ENCODE data around the gene ZER1. TPM values are rescaled to one million over a fixed set of nuclear protein-coding genes. Genes with fewer than 3 reads are reported as not detected.

The ZER1 gene
- total RNA-seq, 3 donors from 2014 or later (not counting 1 experiment from before 2014, with no cell fraction given): 35.0 to 37.4 (median 35.2) TPM

DNA sequence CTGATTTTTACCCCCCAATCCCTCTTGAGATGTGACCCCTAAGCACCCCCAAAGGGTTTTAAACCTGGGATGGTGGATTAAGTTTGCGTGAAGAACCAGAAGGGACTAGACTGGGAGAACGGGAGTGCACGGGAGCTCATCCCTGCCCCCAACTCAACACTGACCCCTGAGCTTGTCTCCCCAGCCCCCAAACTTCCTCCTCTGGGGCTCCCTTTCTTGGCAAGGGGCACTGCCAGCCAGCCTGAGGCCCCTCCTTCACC lies 87.7 kb downstream of the ZER1 start:
- peak overlapping the region; percentile 92 for H3K27ac ChIP-seq (ENCODE audit: low read length)
- H3K4me3 ChIP-seq (ENCODE audit: low read length): peak overlapping the region; percentile 80
- no peaks in the 10 kb centered on the region for H3K27me3 ChIP-seq (ENCODE audit: control insufficient read depth, insufficient read depth, low read length)
- Mint-ChIP-seq H3K27ac (peak overlapping the region; percentile 96 to 99), H3K4me3 (peak overlapping the region; percentile 94), H3K27me3 (ENCODE audit: low read depth in 2 of 2) (no peaks in the 10 kb centered on the region), H3K4me1 (peaks cover 44 to 51% of the 10 kb centered on the region in 2 donors), H3K9me3 (no peaks in the 10 kb centered on the region), H3K36me3 (no peaks in the 10 kb centered on the region)
- intact Hi-C loops (cut with micrococcal nuclease): no loop called here
- H3K4me1 ChIP-seq (ENCODE audit: control insufficient read depth, insufficient read depth, low read length): peaks cover 64% of the 10 kb centered on the region
- DNase-seq (no peak), ATAC-seq (no peak)
- TF ChIP-seq, protein P1, sequence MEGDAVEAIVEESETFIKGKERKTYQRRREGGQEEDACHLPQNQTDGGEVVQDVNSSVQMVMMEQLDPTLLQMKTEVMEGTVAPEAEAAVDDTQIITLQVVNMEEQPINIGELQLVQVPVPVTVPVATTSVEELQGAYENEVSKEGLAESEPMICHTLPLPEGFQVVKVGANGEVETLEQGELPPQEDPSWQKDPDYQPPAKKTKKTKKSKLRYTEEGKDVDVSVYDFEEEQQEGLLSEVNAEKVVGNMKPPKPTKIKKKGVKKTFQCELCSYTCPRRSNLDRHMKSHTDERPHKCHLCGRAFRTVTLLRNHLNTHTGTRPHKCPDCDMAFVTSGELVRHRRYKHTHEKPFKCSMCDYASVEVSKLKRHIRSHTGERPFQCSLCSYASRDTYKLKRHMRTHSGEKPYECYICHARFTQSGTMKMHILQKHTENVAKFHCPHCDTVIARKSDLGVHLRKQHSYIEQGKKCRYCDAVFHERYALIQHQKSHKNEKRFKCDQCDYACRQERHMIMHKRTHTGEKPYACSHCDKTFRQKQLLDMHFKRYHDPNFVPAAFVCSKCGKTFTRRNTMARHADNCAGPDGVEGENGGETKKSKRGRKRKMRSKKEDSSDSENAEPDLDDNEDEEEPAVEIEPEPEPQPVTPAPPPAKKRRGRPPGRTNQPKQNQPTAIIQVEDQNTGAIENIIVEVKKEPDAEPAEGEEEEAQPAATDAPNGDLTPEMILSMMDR (IDR thresholded peaks at IDR 0.05): no peak
- WGBS (ENCODE audit: insufficient coverage): 0% methylated on average over 2 of the region's 3 CpGs
- H3K36me3 ChIP-seq (ENCODE audit: control insufficient read depth, insufficient read depth, low read length): no peaks in the 10 kb centered on the region
- no peaks in the 10 kb centered on the region for H3K9me3 ChIP-seq (ENCODE audit: control insufficient read depth, insufficient read depth, low read length)

DNA sequence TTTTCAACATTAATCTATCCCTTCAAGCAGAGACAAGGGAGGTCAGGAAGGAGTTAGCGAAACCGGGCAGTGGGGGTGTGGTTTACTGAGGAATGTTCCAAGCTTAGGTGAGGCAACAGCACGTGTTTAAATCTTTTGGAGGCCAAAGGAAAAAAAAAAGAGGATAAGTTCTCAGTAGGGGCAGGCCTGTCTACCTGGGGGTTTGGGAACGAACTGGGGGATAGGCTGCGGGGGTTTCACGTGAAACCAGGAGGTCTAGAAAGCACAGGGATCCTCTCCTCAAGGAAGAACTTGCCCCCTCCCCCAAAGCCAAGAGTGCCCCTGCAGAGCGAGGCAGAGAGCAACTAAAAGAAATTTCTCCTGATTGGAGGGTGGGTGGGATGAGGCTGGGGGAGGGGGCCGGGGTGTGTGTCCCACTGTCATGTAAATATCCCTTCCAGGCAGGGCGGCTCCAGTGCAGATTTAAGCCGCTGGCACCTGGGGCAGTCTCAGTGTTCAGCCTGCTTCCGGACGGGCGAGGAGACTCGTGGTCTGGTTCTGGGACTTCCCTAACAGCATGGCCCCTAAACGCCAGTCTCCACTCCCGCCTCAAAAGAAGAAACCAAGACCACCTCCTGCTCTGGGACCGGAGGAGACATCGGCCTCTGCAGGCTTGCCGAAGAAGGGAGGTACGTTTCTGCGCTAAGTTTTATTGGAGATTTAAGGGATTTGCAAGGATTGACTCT lies 88.2 kb downstream of the ZER1 start:
- Mint-ChIP-seq H3K9me3 (no peaks in the 10 kb centered on the region), H3K4me3 (peak overlapping the region; percentile 94), H3K36me3 (no peaks in the 10 kb centered on the region), H3K4me1 (peaks cover 42 to 51% of the 10 kb centered on the region in 2 donors), H3K27ac (peak overlapping the region; percentile 96 to 99), H3K27me3 (ENCODE audit: low read depth in 2 of 2) (no peaks in the 10 kb centered on the region)
- TF ChIP-seq, protein P1 (IDR thresholded peaks at IDR 0.05): no peak
- Histone ChIP-seq H3K27me3 (ENCODE audit: control insufficient read depth, insufficient read depth, low read length) (no peaks in the 10 kb centered on the region), H3K4me3 (ENCODE audit: low read length) (peak overlapping the region; percentile 80), H3K9me3 (ENCODE audit: control insufficient read depth, insufficient read depth, low read length) (no peaks in the 10 kb centered on the region), H3K4me1 (ENCODE audit: control insufficient read depth, insufficient read depth, low read length) (peaks cover 62% of the 10 kb centered on the region), H3K36me3 (ENCODE audit: control insufficient read depth, insufficient read depth, low read length) (no peaks in the 10 kb centered on the region), H3K27ac (ENCODE audit: low read length) (peak overlapping the region; percentile 92)
- intact Hi-C loops (cut with micrococcal nuclease): no loop called here
- ATAC-seq (peak; percentile 48 to 66 (median 64)), DNase-seq (peak; percentile 53 to 63)
- WGBS (ENCODE audit: insufficient coverage): 2% methylated on average over 17 of the region's 21 CpGs

Other genes starting within 250 kb of the ZER1 start
- 100 to 1,000 TPM; 301 to 420 (median 400) TPM for gene SPTAN1, start 219.3 kb downstream of the ZER1 start, total RNA-seq
- 1 to 10 TPM; 5.2 to 6.3 (median 5.5) TPM for gene DYNC2I2, start 115.1 kb downstream of the ZER1 start, total RNA-seq
- gene SET, start 82.7 kb downstream of the ZER1 start, total RNA-seq: 100 to 1,000 TPM; 331 to 341 (median 334) TPM
- 1 to 10 TPM; 3.6 to 4.5 (median 3.9) TPM for gene PKN3, start 69.4 kb downstream of the ZER1 start, total RNA-seq
- gene ZDHHC12, start 47.8 kb downstream of the ZER1 start, total RNA-seq: 10 to 100 TPM; 26.1 to 37.1 (median 28.6) TPM
- gene TBC1D13, start 15.3 kb upstream of the ZER1 start, total RNA-seq: 10 to 100 TPM; 31.5 to 34.5 (median 33.7) TPM
- 10 to 100 TPM in 1 of 3 donors, 1 to 10 TPM in 2; 6.7 to 12.5 (median 8.3) TPM for gene ENDOG, start 46.6 kb upstream of the ZER1 start, total RNA-seq
- 10 to 100 TPM; 35.8 to 49.2 (median 40.1) TPM for gene SPOUT1, start 57.9 kb upstream of the ZER1 start, total RNA-seq
- 10 to 100 TPM in 1 of 3 donors, 1 to 10 TPM in 2; 8.9 to 11.3 (median 9.1) TPM for gene KYAT1, start 110.0 kb upstream of the ZER1 start, total RNA-seq
- 10 to 100 TPM; 60.0 to 82.9 (median 67.9) TPM for gene LRRC8A, start 110.2 kb upstream of the ZER1 start, total RNA-seq
- 1 to 10 TPM; 5.4 to 6.0 (median 5.4) TPM for gene PHYHD1, start 149.1 kb upstream of the ZER1 start, total RNA-seq
- gene DOLK, start 175.7 kb upstream of the ZER1 start, total RNA-seq: 1 to 10 TPM; 4.8 to 8.9 (median 6.7) TPM
- 10 to 100 TPM; 53.9 to 66.4 (median 58.3) TPM for gene NUP188, start 175.8 kb upstream of the ZER1 start, total RNA-seq